ENCODE results near the gene DIS3.

DIS3 gene

GRCh38 chr13:72726726-72727416 lies 54.8 kb downstream of the DIS3 start (continued):
- 0 out of 2 replicates have a peak, but pooled peaks have one; percentile 41 for TF ChIP-seq HIC1 (tag by site-specific recombination; IDR thresholded peaks at IDR 0.05)
- peak; percentile 32; the same call in 1 of the 2 replicates for TF ChIP-seq GLIS1 (tag by site-specific recombination; IDR thresholded peaks at IDR 0.05)
- TF ChIP-seq ZSCAN23 (tag by site-specific recombination; IDR thresholded peaks at IDR 0.05), result no peak
- TF ChIP-seq ZNF658 (tag by site-specific recombination; IDR thresholded peaks at IDR 0.05), result no peak
- TF ChIP-seq ZBTB20 (tag by site-specific recombination; IDR thresholded peaks at IDR 0.05), result peak; percentile 33
- TF ChIP-seq ZXDB (tag by site-specific recombination; IDR thresholded peaks at IDR 0.05), result no peak
- TF ChIP-seq ZFP37 (tag by site-specific recombination; IDR thresholded peaks at IDR 0.05), result peak; percentile 76; the same call in 1 of the 2 replicates
- TF ChIP-seq HOXC10 (CRISPR knock-in tag; IDR thresholded peaks at IDR 0.05), result no peak
- TF ChIP-seq KLF17 (tag by site-specific recombination; IDR thresholded peaks at IDR 0.05), result peak; percentile 25; the same call in 1 of the 2 replicates
- no peak for TF ChIP-seq FEZF1 (tag by site-specific recombination; IDR thresholded peaks at IDR 0.05)
- TF ChIP-seq ZNF366 (tag by site-specific recombination; conservative IDR thresholded peaks at IDR 0.05), result 0 out of 2 replicates have a peak, but pooled peaks have one; percentile 30
- TF ChIP-seq KLF16 (tag by site-specific recombination; IDR thresholded peaks at IDR 0.05), result peak; percentile 70
- peak; percentile 88 for TF ChIP-seq ZNF335 (tag by site-specific recombination; conservative IDR thresholded peaks at IDR 0.05)
- TF ChIP-seq ZBTB48 (tag by site-specific recombination; IDR thresholded peaks at IDR 0.05), result peak; percentile 70; the same call in 1 of the 2 replicates
- 0 out of 2 replicates have a peak, but pooled peaks have one; percentile 11 for TF ChIP-seq ZNF362 (tag by site-specific recombination; IDR thresholded peaks at IDR 0.05)
- TF ChIP-seq ZNF549 (tag by site-specific recombination; IDR thresholded peaks at IDR 0.05), result no peak
- no peak for TF ChIP-seq ZNF561 (tag by site-specific recombination; IDR thresholded peaks at IDR 0.05; ENCODE audit: borderline replicate concordance)
- no peak for TF ChIP-seq ZNF626 (tag by site-specific recombination; IDR thresholded peaks at IDR 0.05)
- no peak for TF ChIP-seq GLI2 (tag by site-specific recombination; IDR thresholded peaks at IDR 0.05; ENCODE audit: borderline replicate concordance, low read depth)
- TF ChIP-seq ZSCAN30 (tag by site-specific recombination; IDR thresholded peaks at IDR 0.05), result no peak
- peak; percentile 96 for TF ChIP-seq KLF9 (tag by site-specific recombination; IDR thresholded peaks at IDR 0.05; ENCODE audit: low read depth)
- TF ChIP-seq ZNF692 (tag by site-specific recombination; IDR thresholded peaks at IDR 0.05), result no peak
- peak; percentile 76 for TF ChIP-seq GLIS2 (tag by site-specific recombination; IDR thresholded peaks at IDR 0.05)
- no peak for TF ChIP-seq ZNF707 (tag by site-specific recombination; IDR thresholded peaks at IDR 0.05)
- TF ChIP-seq KLF7 (tag by site-specific recombination; IDR thresholded peaks at IDR 0.05; ENCODE audit: borderline replicate concordance), result peak; percentile 84
- TF ChIP-seq PATZ1 (tag by site-specific recombination; IDR thresholded peaks at IDR 0.05), result 0 out of 2 replicates have a peak, but pooled peaks have one; percentile 38
- TF ChIP-seq ZBTB11 (tag by site-specific recombination; conservative IDR thresholded peaks at IDR 0.05; ENCODE audit: low read depth), result 0 out of 2 replicates have a peak, but pooled peaks have one; percentile 25
- peak; percentile 83 for TF ChIP-seq ZNF423 (tag by site-specific recombination; IDR thresholded peaks at IDR 0.05)
- TF ChIP-seq ZIC2 (tag by site-specific recombination; IDR thresholded peaks at IDR 0.05), result peak; percentile 31; the same call in 1 of the 2 replicates
